Activated CD8-positive, alpha-beta T cell treated with anti-CD3 and anti-CD28 coated beads for 36 hours (primary cell): Measurements from ENCODE around the gene COX6A2. TPM values are rescaled to one million over a fixed set of nuclear protein-coding genes. Genes with fewer than 3 reads are reported as not detected.

ENCODE experiments used
- ATAC-seq: fragments of 200-7000 bp; cut with Tn5 transposase; one replicate; pipeline ENCODE4 v1.10.0; 2021; ENCODE audit warnings: mild to moderate bottlenecking, moderate library complexity
- CTCF ChIA-PET: fragments of 350-600 bp; sonication (Branson Sonifier 250); formaldehyde crosslinking; loops from one replicate; lab custom pipeline; 2021; ENCODE audit warnings: antibody characterized with exemption; lab: Charles Lee
- POLR2A ChIA-PET: fragments of 350-600 bp; sonication (Branson Sonifier 250); formaldehyde crosslinking; loops from one replicate; lab custom pipeline; 2021; ENCODE audit warnings: antibody characterized with exemption; lab: Charles Lee
- DNase-seq: peaks from one replicate; pipeline ENCODE4 v3.0.0-alpha.2; 2020
- H3K27ac Mint-ChIP-seq: one replicate; pipeline ENCODE4 v1.8.0; 2021; ENCODE audit warnings: mild to moderate bottlenecking, mixed read lengths
- H3K27me3 Mint-ChIP-seq: one replicate; pipeline ENCODE4 v1.8.0; 2021; ENCODE audit warnings: mixed read lengths
- H3K36me3 Mint-ChIP-seq: one replicate; pipeline ENCODE4 v1.8.0; 2021; ENCODE audit warnings: low read depth, mixed read lengths
- H3K4me1 Mint-ChIP-seq: one replicate; pipeline ENCODE4 v1.8.0; 2021; ENCODE audit warnings: low read depth, mixed read lengths
- H3K4me3 Mint-ChIP-seq: one replicate; pipeline ENCODE4 v1.8.0; 2021; ENCODE audit warnings: mild to moderate bottlenecking, moderate library complexity, mixed read lengths
- H3K9me3 Mint-ChIP-seq: one replicate; pipeline ENCODE4 v1.8.0; 2021; ENCODE audit warnings: mixed read lengths
- CTCF ChIP-seq: fragments of 200-600 bp; IDR thresholded peaks from one replicate; pipeline ENCODE4 v1.8.0; 2022; ENCODE audit warnings: antibody characterized with exemption, mild to moderate bottlenecking
- intact Hi-C: fragments of 100-400 bp; cut with micrococcal nuclease; formaldehyde crosslinking; loops from one replicate; pipeline ENCODE4 v1.10.0; 2022
- total RNA-seq, 2 experiments: library from RNA; stranded (reverse); gene quantifications; one replicate each; pipeline ENCODE4 v1.2.3, GENCODE V29; 2021

Gene COX6A2
- total RNA-seq, 2 experiments from 2014 or later = not detected

- H3K27ac Mint-ChIP-seq = peak overlapping the region; percentile 83
- peaks cover 12% of the 10 kb centered on the region for H3K4me1 Mint-ChIP-seq
- no peak for TF ChIP-seq CTCF
- intact Hi-C loops = no loop called here
- ChIA-PET POLR2A (no interaction called here), CTCF (no interaction called here)
- ATAC-seq (peak; percentile 46), DNase-seq (no peak)
- no peak overlapping the region for H3K4me3 Mint-ChIP-seq
- no peaks in the 10 kb centered on the region for H3K9me3 Mint-ChIP-seq
- peaks cover 20% of the 10 kb centered on the region for H3K36me3 Mint-ChIP-seq
- peaks cover 7% of the 10 kb centered on the region for H3K27me3 Mint-ChIP-seq
Measured at GRCh38 chr16:31467151-31467773, 39.1 kb upstream of the COX6A2 start.

DNA sequence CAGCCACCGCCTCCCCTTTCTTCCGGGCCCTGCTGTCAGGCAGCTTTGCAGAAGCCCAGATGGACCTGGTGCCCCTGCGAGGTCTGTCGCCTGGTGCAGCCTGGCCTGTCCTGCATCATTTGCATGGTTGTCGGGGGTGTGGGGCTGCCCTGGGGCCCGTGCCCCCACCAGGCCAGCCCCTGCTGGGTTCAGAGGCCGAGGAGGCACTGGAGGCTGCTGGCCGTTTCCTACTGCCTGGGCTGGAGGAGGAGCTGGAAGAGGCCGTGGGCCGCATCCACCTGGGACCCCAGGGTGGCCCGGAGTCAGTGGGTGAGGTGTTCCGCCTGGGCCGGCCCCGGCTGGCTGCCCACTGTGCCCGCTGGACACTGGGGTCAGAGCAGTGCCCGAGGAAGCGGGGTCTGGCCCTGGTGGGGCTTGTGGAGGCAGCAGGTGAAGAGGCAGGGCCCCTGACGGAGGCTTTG lies 38.3 kb upstream of the COX6A2 start:
- no peak overlapping the region for H3K27ac Mint-ChIP-seq
- peaks cover 7% of the 10 kb centered on the region for H3K27me3 Mint-ChIP-seq
- POLR2A ChIA-PET = no interaction called here
- TF ChIP-seq CTCF = no peak
- H3K4me3 Mint-ChIP-seq = no peak overlapping the region
- DNase-seq (no peak), ATAC-seq (peak; percentile 13)
- no peaks in the 10 kb centered on the region for H3K9me3 Mint-ChIP-seq
- H3K4me1 Mint-ChIP-seq = peaks cover 12% of the 10 kb centered on the region
- peaks cover 20% of the 10 kb centered on the region for H3K36me3 Mint-ChIP-seq
- CTCF ChIA-PET = no interaction called here
- intact Hi-C loops = no loop called here

GRCh38 chr16:31465788-31466370 lies 37.7 kb upstream of the COX6A2 start:
- CTCF ChIA-PET = no interaction called here
- intact Hi-C loops = no loop called here
- TF ChIP-seq CTCF = no peak
- no peak overlapping the region for H3K27ac Mint-ChIP-seq
- H3K27me3 Mint-ChIP-seq = peaks cover 3% of the 10 kb centered on the region
- H3K4me3 Mint-ChIP-seq = no peak overlapping the region
- peaks cover 20% of the 10 kb centered on the region for H3K36me3 Mint-ChIP-seq
- POLR2A ChIA-PET = no interaction called here
- DNase-seq (no peak), ATAC-seq (no peak)
- peaks cover 16% of the 10 kb centered on the region for H3K4me1 Mint-ChIP-seq
- H3K9me3 Mint-ChIP-seq = no peaks in the 10 kb centered on the region

DNA sequence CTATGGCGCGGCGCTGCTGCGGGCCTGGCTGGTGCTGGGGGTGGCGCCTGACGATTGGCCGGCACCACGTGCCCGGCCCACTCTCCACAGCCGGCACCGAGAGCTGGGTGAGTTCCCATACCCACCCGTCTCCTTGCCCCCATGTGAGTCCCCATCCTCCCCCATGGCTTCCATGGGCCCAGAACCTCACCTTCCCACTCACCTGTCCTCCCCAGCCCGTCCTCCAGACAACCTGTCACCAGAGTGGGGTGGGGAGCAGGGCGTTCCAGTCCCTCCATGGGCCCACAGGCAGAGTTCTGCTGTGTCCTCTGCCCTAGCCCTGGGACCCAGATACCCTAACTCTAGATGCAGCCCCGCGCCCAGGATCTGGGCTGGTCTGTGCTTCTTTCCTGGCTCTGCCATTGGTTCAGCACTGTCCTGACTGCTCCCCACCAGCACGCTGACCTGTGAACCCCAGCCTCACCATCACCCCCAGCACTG lies 36.7 kb upstream of the COX6A2 start:
- Mint-ChIP-seq H3K36me3 (peaks cover 20% of the 10 kb centered on the region), H3K4me3 (no peak overlapping the region), H3K27ac (no peak overlapping the region), H3K27me3 (no peaks in the 10 kb centered on the region), H3K9me3 (no peaks in the 10 kb centered on the region), H3K4me1 (peaks cover 25% of the 10 kb centered on the region)
- no peak for TF ChIP-seq CTCF
- intact Hi-C loops = no loop called here
- ChIA-PET CTCF (no interaction called here), POLR2A (no interaction called here)
- no peak for ATAC-seq
- no peak for DNase-seq

GRCh38 chr16:31464348-31464769 lies 36.2 kb upstream of the COX6A2 start:
- Mint-ChIP-seq H3K4me1 (peaks cover 25% of the 10 kb centered on the region), H3K27ac (no peak overlapping the region), H3K9me3 (no peaks in the 10 kb centered on the region), H3K4me3 (no peak overlapping the region), H3K27me3 (no peaks in the 10 kb centered on the region), H3K36me3 (peaks cover 20% of the 10 kb centered on the region)
- DNase-seq = no peak
- intact Hi-C loops = no loop called here
- ChIA-PET CTCF (no interaction called here), POLR2A (no interaction called here)
- no peak for ATAC-seq
- no peak for TF ChIP-seq CTCF
